MCF 10A (cell line): ENCODE measurements around the gene SLC7A1. TPM values are rescaled to one million over a fixed set of nuclear protein-coding genes. Genes with fewer than 3 reads are reported as not detected.

ENCODE experiments used
- BruUV-seq: library from RNA; stranded (reverse); fragments of 400-500 nt; replicated peaks from 2 replicates; lab custom pipeline; 2021; lab: Mats Ljungman, UMichigan
- CTCF ChIA-PET: fragments of 300-600 bp; sonication (Branson Sonifier 250); formaldehyde crosslinking; extraction: SDS; loops from one replicate; lab custom pipeline; 2021; ENCODE audit warnings: antibody characterized with exemption, inconsistent platforms; lab: Yijun Ruan, JAX
- POLR2A ChIA-PET: fragments of 300-600, 350-650 bp; sonication (Branson Sonifier 250); formaldehyde crosslinking; extraction: SDS; loops from one replicate; lab custom pipeline; 2020; ENCODE audit warnings: antibody characterized with exemption, inconsistent platforms; lab: Yijun Ruan, JAX
- DNase-seq: peaks from one replicate; pipeline ENCODE4 v3.0.0-alpha.2; 2018; ENCODE audit not compliant: unreplicated experiment
- H3K27ac Mint-ChIP-seq: one replicate; pipeline ENCODE4 v1.8.0; 2022; ENCODE audit warnings: mild to moderate bottlenecking, low read depth, mixed read lengths; ENCODE audit not compliant: unreplicated experiment
- H3K27me3 Mint-ChIP-seq: one replicate; pipeline ENCODE4 v1.8.0; 2022; ENCODE audit warnings: mixed read lengths; ENCODE audit not compliant: insufficient read depth, unreplicated experiment
- H3K36me3 Mint-ChIP-seq: one replicate; pipeline ENCODE4 v1.8.0; 2022; ENCODE audit warnings: mild to moderate bottlenecking, moderate library complexity, mixed read lengths; ENCODE audit not compliant: insufficient read depth, unreplicated experiment
- H3K4me1 Mint-ChIP-seq: one replicate; pipeline ENCODE4 v1.8.0; 2022; ENCODE audit warnings: mixed read lengths; ENCODE audit not compliant: insufficient read depth, unreplicated experiment
- H3K4me3 Mint-ChIP-seq: one replicate; pipeline ENCODE4 v1.8.0; 2022; ENCODE audit warnings: mild to moderate bottlenecking, moderate library complexity, mixed read lengths; ENCODE audit not compliant: unreplicated experiment
- H3K9me3 Mint-ChIP-seq: one replicate; pipeline ENCODE4 v1.8.0; 2022; ENCODE audit warnings: mixed read lengths; ENCODE audit not compliant: unreplicated experiment
- CTCF ChIP-seq: fragments of 200-600 bp; IDR thresholded peaks from one replicate; pipeline ENCODE4 v1.8.0; 2022; ENCODE audit warnings: antibody characterized with exemption, mild to moderate bottlenecking; ENCODE audit not compliant: unreplicated experiment
- intact Hi-C: fragments of 100-400 bp; cut with micrococcal nuclease; formaldehyde crosslinking; loops from 2 replicates; pipeline ENCODE4 v1.14.1; 2022
- total RNA-seq: library from RNA; stranded (reverse); gene quantifications from 2 replicates; pipeline ENCODE4 v1.2.3, GENCODE V29; 2022

Gene SLC7A1
- total RNA-seq, 1 experiment from 2014 or later = 194 TPM

- H3K27me3 Mint-ChIP-seq = no peaks in the 10 kb centered on the region
- ChIA-PET CTCF (interaction anchor here (1.3 kb wide), 1 partner anchor 241 kb away, joined by 3 read pairs; no protein-coding TSS in a partner anchor), POLR2A (interaction anchor here (1.0 kb wide), 1 partner anchor 11 kb away, joined by 3 read pairs; no protein-coding TSS in a partner anchor)
- TF ChIP-seq CTCF = no peak
- intact Hi-C loops = no loop called here
- H3K4me3 Mint-ChIP-seq = no peak overlapping the region
- H3K36me3 Mint-ChIP-seq = no peaks in the 10 kb centered on the region
- BruUV-seq = no TSS peak
- no peaks in the 10 kb centered on the region for H3K9me3 Mint-ChIP-seq
- H3K27ac Mint-ChIP-seq = no peak overlapping the region
- peak; percentile 73 for DNase-seq
- H3K4me1 Mint-ChIP-seq = peaks cover 11% of the 10 kb centered on the region
Observed at GRCh38 chr13:29465741-29466293, 129.7 kb downstream of the SLC7A1 start.

GRCh38 chr13:29464105-29464679 lies 131.3 kb downstream of the SLC7A1 start:
- Mint-ChIP-seq H3K4me1 (peaks cover 16% of the 10 kb centered on the region), H3K27me3 (no peaks in the 10 kb centered on the region), H3K4me3 (no peak overlapping the region), H3K27ac (no peak overlapping the region), H3K9me3 (no peaks in the 10 kb centered on the region), H3K36me3 (no peaks in the 10 kb centered on the region)
- TF ChIP-seq CTCF = no peak
- BruUV-seq = no TSS peak
- ChIA-PET POLR2A (no interaction called here), CTCF (interaction anchor here (1.2 kb wide), 1 partner anchor 9 kb away, joined by 6 read pairs; no protein-coding TSS in a partner anchor)
- intact Hi-C loops = no loop called here
- no peak for DNase-seq

- POLR2A ChIA-PET = no interaction called here
- intact Hi-C loops = no loop called here
- no peaks in the 10 kb centered on the region for H3K27me3 Mint-ChIP-seq
- CTCF ChIA-PET = interaction anchor here (0.8 to 1.3 kb wide), 2 partner anchors 12 to 1606 kb away, joined by 4 to 7 read pairs; no protein-coding TSS in a partner anchor
- H3K36me3 Mint-ChIP-seq = no peaks in the 10 kb centered on the region
- no peak for DNase-seq
- peaks cover 21% of the 10 kb centered on the region for H3K4me1 Mint-ChIP-seq
- BruUV-seq = no TSS peak
- H3K4me3 Mint-ChIP-seq = no peak overlapping the region
- no peak for TF ChIP-seq CTCF
- no peaks in the 10 kb centered on the region for H3K9me3 Mint-ChIP-seq
- H3K27ac Mint-ChIP-seq = no peak overlapping the region
Observed at GRCh38 chr13:29459813-29460355, 135.6 kb downstream of the SLC7A1 start.
